Measurements from ENCODE around the gene SCT. TPM values are rescaled to one million over a fixed set of nuclear protein-coding genes. Genes with fewer than 3 reads are reported as not detected.

The SCT gene
- total and polyA plus RNA-seq, 2 donors (not counting 3 experiments of a cell fraction or from before 2014, with no cell fraction given): not detected

- Histone ChIP-seq H3K9ac (replicated peaks; ENCODE audit: extremely low read depth, insufficient read depth, low read length) (no peak overlapping the region), H3K27me3 (ENCODE audit: control insufficient read depth in 2 of 2, insufficient read depth in 2 of 2, low read length in 2 of 2) (peaks cover 27 to 45% of the 10 kb centered on the region in 2 experiments), H3K4me2 (ENCODE audit: insufficient read depth, low read length) (no peak overlapping the region), H3K9me1 (replicated peaks; ENCODE audit: control insufficient read depth, extremely low read depth, insufficient read depth, low read length) (no peaks in the 10 kb centered on the region), H4K20me1 (replicated peaks; ENCODE audit: control insufficient read depth, extremely low read depth, insufficient read depth, low read length) (no peaks in the 10 kb centered on the region), H3K79me2 (ENCODE audit: control insufficient read depth, insufficient read depth, low read length) (no peaks in the 10 kb centered on the region), H3K4me1 (ENCODE audit: control insufficient read depth, extremely low read depth, insufficient read depth, low read length) (peaks cover 4% of the 10 kb centered on the region), H3K9me3 (replicated peaks; ENCODE audit: control insufficient read depth, insufficient read depth, low read length) (no peaks in the 10 kb centered on the region), H2AFZ (ENCODE audit: low read depth, low read length) (no peak overlapping the region), H3K36me3 (ENCODE audit: control insufficient read depth in 2 of 2, extremely low read depth in 1 of 2, insufficient read depth in 2 of 2, low read length in 2 of 2) (no peaks in the 10 kb centered on the region), H3K4me3 (replicated peaks in 1 of 3; ENCODE audit: insufficient read depth in 1 of 3, low read depth in 1 of 3, low read length in 3 of 3) (no peak overlapping the region), H3K27ac (ENCODE audit: insufficient read depth, low read depth, low read length) (no peak overlapping the region)
- FAIRE-seq (no peak), DNase-seq (ENCODE audit: low read depth, low spot score) (no peak)
- CTCF ChIA-PET: no interaction called here
- TF ChIP-seq, protein P1, sequence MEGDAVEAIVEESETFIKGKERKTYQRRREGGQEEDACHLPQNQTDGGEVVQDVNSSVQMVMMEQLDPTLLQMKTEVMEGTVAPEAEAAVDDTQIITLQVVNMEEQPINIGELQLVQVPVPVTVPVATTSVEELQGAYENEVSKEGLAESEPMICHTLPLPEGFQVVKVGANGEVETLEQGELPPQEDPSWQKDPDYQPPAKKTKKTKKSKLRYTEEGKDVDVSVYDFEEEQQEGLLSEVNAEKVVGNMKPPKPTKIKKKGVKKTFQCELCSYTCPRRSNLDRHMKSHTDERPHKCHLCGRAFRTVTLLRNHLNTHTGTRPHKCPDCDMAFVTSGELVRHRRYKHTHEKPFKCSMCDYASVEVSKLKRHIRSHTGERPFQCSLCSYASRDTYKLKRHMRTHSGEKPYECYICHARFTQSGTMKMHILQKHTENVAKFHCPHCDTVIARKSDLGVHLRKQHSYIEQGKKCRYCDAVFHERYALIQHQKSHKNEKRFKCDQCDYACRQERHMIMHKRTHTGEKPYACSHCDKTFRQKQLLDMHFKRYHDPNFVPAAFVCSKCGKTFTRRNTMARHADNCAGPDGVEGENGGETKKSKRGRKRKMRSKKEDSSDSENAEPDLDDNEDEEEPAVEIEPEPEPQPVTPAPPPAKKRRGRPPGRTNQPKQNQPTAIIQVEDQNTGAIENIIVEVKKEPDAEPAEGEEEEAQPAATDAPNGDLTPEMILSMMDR (IDR thresholded peaks at IDR 0.05; ENCODE audit: extremely low read depth in 1 of 2, insufficient read depth in 1 of 2, low read depth in 1 of 2, low read length in 2 of 2): no peak
- peak; percentile 90 for TF ChIP-seq EZH2 (IDR thresholded peaks at IDR 0.05; ENCODE audit: borderline replicate concordance, low read depth, low read length, severe bottlenecking)
- intact Hi-C loops (cut with micrococcal nuclease) (no loop called here), dilution Hi-C loops (cut with MboI; ENCODE audit: extremely low pct_ligation_motif_present, low sequenced_read_pairs) (no loop called here)
- POLR2A ChIA-PET: no interaction called here
- no TSS peak for BruUV-seq (replicated peaks)
Observed at GRCh38 chr11:637593-638521, 10.9 kb upstream of the SCT start.

GRCh38 chr11:637333-637592 is 10.3 kb upstream of the SCT start:
- peaks cover 27 to 45% of the 10 kb centered on the region in 2 experiments for H3K27me3 ChIP-seq (ENCODE audit: control insufficient read depth in 2 of 2, insufficient read depth in 2 of 2, low read length in 2 of 2)
- no peak overlapping the region for H3K9ac ChIP-seq (replicated peaks; ENCODE audit: extremely low read depth, insufficient read depth, low read length)
- TF ChIP-seq JUN (IDR thresholded peaks at IDR 0.05; ENCODE audit: borderline replicate concordance, insufficient read depth, insufficient read length, low read depth) (no peak), FOS (IDR thresholded peaks at IDR 0.05; ENCODE audit: borderline replicate concordance, insufficient read depth, low read length) (no peak), GATA2 (IDR thresholded peaks at IDR 0.05; ENCODE audit: insufficient read depth, insufficient read length, low read depth, low read length) (no peak), POLR2A (IDR thresholded peaks at IDR 0.05; ENCODE audit: low read depth, low read length) (no peak), EZH2 (IDR thresholded peaks at IDR 0.05; ENCODE audit: borderline replicate concordance, low read depth, low read length, severe bottlenecking) (no peak), MYC (IDR thresholded peaks at IDR 0.05; ENCODE audit: low read depth, low read length) (no peak), POLR2AphosphoS5 (IDR thresholded peaks at IDR 0.05; ENCODE audit: insufficient read depth, low read depth, low read length) (no peak)
- TF ChIP-seq, protein P1 (IDR thresholded peaks at IDR 0.05; ENCODE audit: extremely low read depth in 1 of 2, insufficient read depth in 1 of 2, low read depth in 1 of 2, low read length in 2 of 2): no peak
- TF ChIP-seq, protein P2, sequence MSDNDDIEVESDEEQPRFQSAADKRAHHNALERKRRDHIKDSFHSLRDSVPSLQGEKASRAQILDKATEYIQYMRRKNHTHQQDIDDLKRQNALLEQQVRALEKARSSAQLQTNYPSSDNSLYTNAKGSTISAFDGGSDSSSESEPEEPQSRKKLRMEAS (IDR thresholded peaks at IDR 0.05; ENCODE audit: insufficient read depth, insufficient read length): no peak
- no peaks in the 10 kb centered on the region for H3K36me3 ChIP-seq (ENCODE audit: control insufficient read depth in 2 of 2, extremely low read depth in 1 of 2, insufficient read depth in 2 of 2, low read length in 2 of 2)
- DNase-seq (ENCODE audit: low read depth, low spot score) (no peak), FAIRE-seq (no peak)
- intact Hi-C loops (cut with micrococcal nuclease): no loop called here
- no peaks in the 10 kb centered on the region for H3K9me1 ChIP-seq (replicated peaks; ENCODE audit: control insufficient read depth, extremely low read depth, insufficient read depth, low read length)
- H3K4me1 ChIP-seq (ENCODE audit: control insufficient read depth, extremely low read depth, insufficient read depth, low read length): peaks cover 4% of the 10 kb centered on the region
- dilution Hi-C loops (cut with MboI; ENCODE audit: extremely low pct_ligation_motif_present, low sequenced_read_pairs): no loop called here
- no peak overlapping the region for H3K4me3 ChIP-seq (replicated peaks in 1 of 3; ENCODE audit: insufficient read depth in 1 of 3, low read depth in 1 of 3, low read length in 3 of 3)
- H3K4me2 ChIP-seq (ENCODE audit: insufficient read depth, low read length): no peak overlapping the region
- H4K20me1 ChIP-seq (replicated peaks; ENCODE audit: control insufficient read depth, extremely low read depth, insufficient read depth, low read length): no peaks in the 10 kb centered on the region
- no peaks in the 10 kb centered on the region for H3K9me3 ChIP-seq (replicated peaks; ENCODE audit: control insufficient read depth, insufficient read depth, low read length)
- H2AFZ ChIP-seq (ENCODE audit: low read depth, low read length): no peak overlapping the region
- ChIA-PET POLR2A (no interaction called here), CTCF (no interaction called here)
- no TSS peak for BruUV-seq (replicated peaks)
- no peak overlapping the region for H3K27ac ChIP-seq (ENCODE audit: insufficient read depth, low read depth, low read length)
- H3K79me2 ChIP-seq (ENCODE audit: control insufficient read depth, insufficient read depth, low read length): no peaks in the 10 kb centered on the region

Measured in endothelial cell of umbilical vein (primary cell).